HEK293T (cell line): ENCODE data around the gene FBXW7.

Source experiments
- BHLHE40 ChIP-seq: fragments of 450-650 bp; IDR thresholded peaks from 2 replicates; pipeline ENCODE4 v1.6.1; 2016; ENCODE audit warnings: mild to moderate bottlenecking, moderate library complexity, borderline replicate concordance
- CTBP1 ChIP-seq: fragments of 450-650 bp; IDR thresholded peaks from 2 replicates; pipeline ENCODE4 v1.6.1; 2016; ENCODE audit warnings: borderline replicate concordance
- ELF4 ChIP-seq: fragments of 450-650 bp; IDR thresholded peaks from 2 replicates; pipeline ENCODE4 v1.6.1; 2017; ENCODE audit warnings: antibody characterized with exemption
- FOXA1 ChIP-seq: fragments of 450-650 bp; IDR thresholded peaks from 2 replicates; pipeline ENCODE4 v1.6.1; 2016; ENCODE audit warnings: mild to moderate bottlenecking
- FOXM1 ChIP-seq: fragments of 450-650 bp; IDR thresholded peaks from 2 replicates; pipeline ENCODE4 v1.6.1; 2017; ENCODE audit warnings: mild to moderate bottlenecking, borderline replicate concordance
- L3MBTL2 ChIP-seq: fragments of 450-650 bp; conservative IDR thresholded peaks from 2 replicates; pipeline ENCODE4 v1.6.1; 2016; ENCODE audit warnings: mild to moderate bottlenecking
- NFRKB ChIP-seq: fragments of 450-650 bp; IDR thresholded peaks from 2 replicates; pipeline ENCODE4 v1.6.1; 2016; ENCODE audit warnings: mild to moderate bottlenecking, moderate library complexity
- SP1 ChIP-seq: fragments of 450-650 bp; IDR thresholded peaks from 2 replicates; pipeline ENCODE4 v1.6.1; 2017
- SUZ12 ChIP-seq: fragments of 450-650 bp; IDR thresholded peaks from 2 replicates; pipeline ENCODE4 v1.6.1; 2016; ENCODE audit warnings: mild to moderate bottlenecking

GRCh38 chr4:152448038-152448707 is 87.7 kb downstream of the FBXW7 start:
- TF ChIP-seq FOXA1 (no peak), ELF4 (no peak), SP1 (no peak), BHLHE40 (no peak), FOXM1 (no peak), SUZ12 (no peak), NFRKB (no peak), L3MBTL2 (no peak), CTBP1 (peak; percentile 59; the same call in 1 of the 2 replicates)
